Ascending aorta (tissue), 2 donors: Measurements from ENCODE around the gene ITGA8. TPM values are rescaled to one million over a fixed set of nuclear protein-coding genes. Genes with fewer than 3 reads are reported as not detected.

Source experiments
- DNase-seq, 2 donors: peaks; one replicate each; pipeline ENCODE4 v3.0.0-alpha.2; 2019; ENCODE audit warnings: low spot score in 2 of 2
- H3K27ac ChIP-seq, 2 donors: fragments of 200-600 bp; sonication (generic); one replicate each; pipeline ENCODE4 v1.5.1; 2016 to 2017; ENCODE audit warnings: mild to moderate bottlenecking in 1 of 2
- H3K27me3 ChIP-seq: fragments of 200-600 bp; sonication (generic); one replicate; pipeline ENCODE4 v1.5.1; 2017
- H3K36me3 ChIP-seq, 2 donors: fragments of 200-600 bp; sonication (generic); one replicate each; pipeline ENCODE4 v1.5.1; 2016
- H3K4me1 ChIP-seq, 2 donors: fragments of 200-600 bp; sonication (generic); one replicate each; pipeline ENCODE4 v1.5.1; 2016 to 2017; ENCODE audit warnings: mild to moderate bottlenecking in 1 of 2
- H3K4me3 ChIP-seq, 2 donors: fragments of 200-600 bp; sonication (generic); one replicate each; pipeline ENCODE4 v1.5.1; 2016 to 2017; ENCODE audit warnings: mild to moderate bottlenecking in 1 of 2
- H3K9me3 ChIP-seq, 2 donors: fragments of 200-600 bp; sonication (generic); one replicate each; pipeline ENCODE4 v1.5.1; 2016
- CTCF ChIP-seq, 3 experiments: fragments of 200-600 bp in 2 of 3; fragments of 450-650 bp in 1 of 3; sonication (generic) in 2 of 3; IDR thresholded peaks; one replicate each; pipeline ENCODE4 v1.5.1; 2016 to 2019; ENCODE audit warnings: antibody characterized with exemption in 3 of 3, mild to moderate bottlenecking in 1 of 3, moderate library complexity in 1 of 3
- intact Hi-C: fragments of 100-400 bp; cut with DNase I; formaldehyde crosslinking; loops from one replicate; pipeline ENCODE4 v1.15.1; 2023
- total RNA-seq: library from RNA; depleted of rRNA; stranded (reverse); fragments of >200 nt; gene quantifications from one replicate; pipeline ENCODE4 v1.1.0, GENCODE V29; 2016

Gene ITGA8
- total RNA-seq, 1 donor from 2014 or later: 231 TPM

- no peaks in the 10 kb centered on the region for H3K27me3 ChIP-seq
- H3K4me1 ChIP-seq: peaks cover 2 to 9% of the 10 kb centered on the region in 2 donors
- intact Hi-C loops: no loop called here
- DNase-seq: no peak
- H3K9me3 ChIP-seq: peaks cover 0 to 7% of the 10 kb centered on the region in 2 donors
- H3K27ac ChIP-seq: no peak overlapping the region
- H3K36me3 ChIP-seq: no peaks in the 10 kb centered on the region
- no peak overlapping the region for H3K4me3 ChIP-seq
- TF ChIP-seq CTCF (IDR thresholded peaks at IDR 0.05): no peak
Observed at GRCh38 chr10:15730341-15730740, 10.6 kb upstream of the ITGA8 start.

- DNase-seq: no peak
- Histone ChIP-seq H3K27ac (no peak overlapping the region), H3K4me1 (peaks cover 0 to 8% of the 10 kb centered on the region in 2 donors), H3K4me3 (no peak overlapping the region), H3K27me3 (no peaks in the 10 kb centered on the region), H3K9me3 (peaks cover 0 to 7% of the 10 kb centered on the region in 2 donors), H3K36me3 (no peaks in the 10 kb centered on the region)
- intact Hi-C loops: no loop called here
- TF ChIP-seq CTCF (IDR thresholded peaks at IDR 0.05): no peak
Observed at GRCh38 chr10:15729890-15730289, 10.2 kb upstream of the ITGA8 start.

GRCh38 chr10:15726042-15726441 is 6.3 kb upstream of the ITGA8 start:
- intact Hi-C loops: no loop called here
- Histone ChIP-seq H3K36me3 (no peaks in the 10 kb centered on the region), H3K4me3 (no peak overlapping the region), H3K27ac (peak overlapping the region; percentile 91 to 95), H3K9me3 (peaks cover 0 to 7% of the 10 kb centered on the region in 2 donors), H3K4me1 (peaks cover 7 to 35% of the 10 kb centered on the region in 2 donors), H3K27me3 (no peaks in the 10 kb centered on the region)
- no peak for TF ChIP-seq CTCF (IDR thresholded peaks at IDR 0.05)
- DNase-seq: no peak

GRCh38 chr10:15725603-15726002 is 5.9 kb upstream of the ITGA8 start:
- Histone ChIP-seq H3K27ac (peak overlapping the region; percentile 91 to 95), H3K4me1 (peaks cover 7 to 35% of the 10 kb centered on the region in 2 donors), H3K4me3 (peak overlapping the region in 1 of 2 donors; percentile 43), H3K27me3 (no peaks in the 10 kb centered on the region), H3K36me3 (no peaks in the 10 kb centered on the region), H3K9me3 (peaks cover 0 to 4% of the 10 kb centered on the region in 2 donors)
- no peak for DNase-seq
- TF ChIP-seq CTCF (IDR thresholded peaks at IDR 0.05): peak; percentile 42 to 68 (median 48)
- intact Hi-C loops: loop anchor here (2.0 kb wide), 1 partner anchor 61 kb away; no protein-coding TSS in a partner anchor

GRCh38 chr10:15724683-15725082 is 5.0 kb upstream of the ITGA8 start:
- H3K4me3 ChIP-seq: peak overlapping the region in 1 of 2 donors; percentile 43
- DNase-seq: no peak
- no peaks in the 10 kb centered on the region for H3K27me3 ChIP-seq
- TF ChIP-seq CTCF (IDR thresholded peaks at IDR 0.05): no peak
- H3K27ac ChIP-seq: peak overlapping the region; percentile 91 to 95
- H3K9me3 ChIP-seq: no peaks in the 10 kb centered on the region
- H3K36me3 ChIP-seq: no peaks in the 10 kb centered on the region
- H3K4me1 ChIP-seq: peaks cover 7 to 35% of the 10 kb centered on the region in 2 donors
- intact Hi-C loops: loop anchor here (2.0 kb wide), 1 partner anchor 62 kb away; no protein-coding TSS in a partner anchor

- H3K27ac ChIP-seq: peak overlapping the region; percentile 91 to 95
- no peak for DNase-seq
- TF ChIP-seq CTCF (IDR thresholded peaks at IDR 0.05): no peak
- H3K4me3 ChIP-seq: peak overlapping the region in 1 of 2 donors; percentile 27
- intact Hi-C loops: loop anchor here (2.0 kb wide), 1 partner anchor 63 kb away; no protein-coding TSS in a partner anchor
- no peaks in the 10 kb centered on the region for H3K27me3 ChIP-seq
- no peaks in the 10 kb centered on the region for H3K9me3 ChIP-seq
- H3K36me3 ChIP-seq: no peaks in the 10 kb centered on the region
- H3K4me1 ChIP-seq: peaks cover 7 to 35% of the 10 kb centered on the region in 2 donors
Observed at GRCh38 chr10:15723803-15724202, 4.1 kb upstream of the ITGA8 start.
